SK-N-SH (cell line): Measurements from ENCODE around the gene CDH9. TPM values are rescaled to one million over a fixed set of nuclear protein-coding genes. Genes with fewer than 3 reads are reported as not detected.

Source experiments
- CTCF ChIA-PET: fragments of 300-600, 350-600 bp; formaldehyde crosslinking; extraction: SDS; loops from one replicate; lab custom pipeline; 2021; lab: Yijun Ruan, JAX
- POLR2A ChIA-PET: fragments of 350-600 bp; sonication (Branson Sonifier 250); formaldehyde crosslinking; extraction: SDS; loops from one replicate; lab custom pipeline; 2020; ENCODE audit warnings: antibody characterized with exemption, inconsistent platforms; lab: Yijun Ruan, JAX
- DNase-seq: peaks from one replicate; pipeline ENCODE4 v3.0.0; 2012
- H2AFZ ChIP-seq: fragments of 200-600 bp; sonication (generic); 2 replicates; pipeline ENCODE4 v1.8.1; 2016; ENCODE audit warnings: antibody characterized with exemption, mild to moderate bottlenecking, low read depth
- H3F3A ChIP-seq: fragments of 200-600 bp; sonication (generic); replicated peaks from 2 replicates; pipeline ENCODE3; 2016; ENCODE audit warnings: antibody characterized with exemption, mild to moderate bottlenecking; ENCODE audit not compliant: insufficient read depth
- H3K27ac ChIP-seq, 2 experiments: fragments of 200-500 bp in 1 of 2; fragments of 200-600 bp in 1 of 2; sonication (Bioruptor generic) in 1 of 2; sonication (generic), shearing (Covaris generic) in 1 of 2; 2 replicates each; pipeline versions ENCODE4 v1.5.1 to v1.6.1; 2014 to 2016; ENCODE audit warnings: low read depth in 2 of 2, inconsistent platforms in 1 of 2, low read length in 1 of 2, mild to moderate bottlenecking in 1 of 2, mixed read lengths in 1 of 2
- H3K27me3 ChIP-seq: fragments of 200-600 bp; sonication (generic), shearing (Covaris generic); 2 replicates; pipeline ENCODE4 v1.6.1; 2016; ENCODE audit warnings: mixed run types; ENCODE audit not compliant: insufficient read depth
- H3K36me3 ChIP-seq, 2 experiments: fragments of 200-500 bp in 1 of 2; fragments of 200-600 bp in 1 of 2; sonication (Bioruptor generic) in 1 of 2; sonication (generic) in 1 of 2; replicated peaks in 1 of 2; 2 replicates each; pipeline versions ENCODE3 to v1.5.1; 2014 to 2016; ENCODE audit warnings: low read length in 1 of 2, mild to moderate bottlenecking in 1 of 2; ENCODE audit not compliant: insufficient read depth in 2 of 2, control insufficient read depth in 1 of 2
- H3K4me1 ChIP-seq, 2 experiments: fragments of 200-500 bp in 1 of 2; fragments of 200-600 bp in 1 of 2; sonication (Bioruptor generic) in 1 of 2; sonication (generic), shearing (Covaris generic) in 1 of 2; 2 replicates each; pipeline versions ENCODE4 v1.5.1 to v1.6.1; 2014 to 2016; ENCODE audit warnings: low read depth in 1 of 2, low read length in 1 of 2, mixed run types in 1 of 2; ENCODE audit not compliant: insufficient read depth in 2 of 2, control insufficient read depth in 1 of 2
- H3K4me2 ChIP-seq: fragments of 200-600 bp; sonication (generic), shearing (Covaris generic); 2 replicates; pipeline ENCODE4 v1.6.1; 2017; ENCODE audit warnings: mixed run types
- H3K4me3 ChIP-seq, 2 experiments: fragments of 200-500 bp in 1 of 2; fragments of 200-600 bp in 1 of 2; sonication (Bioruptor generic) in 1 of 2; sonication (generic), shearing (Covaris generic) in 1 of 2; 2 replicates each; pipeline versions ENCODE4 v1.5.1 to v1.8.1; 2014 to 2016; ENCODE audit warnings: low read depth in 2 of 2, inconsistent platforms in 1 of 2, low read length in 1 of 2, mild to moderate bottlenecking in 1 of 2, mixed read lengths in 1 of 2, moderate library complexity in 1 of 2
- H3K79me2 ChIP-seq: fragments of 200-600 bp; sonication (generic); 2 replicates; pipeline ENCODE4 v1.8.1; 2017; ENCODE audit warnings: mild to moderate bottlenecking; ENCODE audit not compliant: insufficient read depth
- H3K9ac ChIP-seq: fragments of 200-600 bp; sonication (generic); 2 replicates; pipeline ENCODE4 v1.6.1; 2017; ENCODE audit warnings: mixed run types
- H3K9me2 ChIP-seq: fragments of 200-600 bp; sonication (generic); 2 replicates; pipeline ENCODE4 v1.6.1; 2017; ENCODE audit warnings: mixed run types
- H3K9me3 ChIP-seq: fragments of 200-600 bp; sonication (generic); 2 replicates; pipeline ENCODE4 v1.6.1; 2017; ENCODE audit warnings: mixed run types, mild to moderate bottlenecking, moderate library complexity
- H4K20me1 ChIP-seq: fragments of 200-600 bp; sonication (generic); 2 replicates; pipeline ENCODE4 v1.6.1; 2017; ENCODE audit warnings: mild to moderate bottlenecking, mixed run types; ENCODE audit not compliant: insufficient read depth
- EP300 ChIP-seq, 2 experiments: IDR thresholded peaks; 2 replicates each; pipeline versions ENCODE4 v1.4.0 to v1.6.1; 2012; ENCODE audit warnings: borderline replicate concordance in 1 of 2, low read depth in 1 of 2, low read length in 1 of 2
- EZH2phosphoT487 ChIP-seq: fragments of 200-600 bp; sonication (generic); IDR thresholded peaks from 2 replicates; pipeline ENCODE4 v1.6.1; 2017; ENCODE audit warnings: low read depth, mixed run types, mild to moderate bottlenecking, antibody characterized with exemption, moderate library complexity, borderline replicate concordance
- FOSL2 ChIP-seq: IDR thresholded peaks from 2 replicates; pipeline ENCODE4 v1.4.0; 2012; ENCODE audit warnings: low read depth, mild to moderate bottlenecking, moderate library complexity, borderline replicate concordance
- GATA2 ChIP-seq: sonication (generic); formaldehyde crosslinking; IDR thresholded peaks from 2 replicates; pipeline ENCODE4 v1.5.0; 2020; ENCODE audit warnings: mild to moderate bottlenecking, missing genetic modification reagents
- JUND ChIP-seq: IDR thresholded peaks from 2 replicates; pipeline ENCODE4 v1.4.0; 2012
- MEF2A ChIP-seq: IDR thresholded peaks from 2 replicates; pipeline ENCODE4 v1.4.0; 2012; ENCODE audit warnings: low read depth, borderline replicate concordance
- MXI1 ChIP-seq: IDR thresholded peaks from 2 replicates; pipeline ENCODE4 v1.6.1; 2012; ENCODE audit warnings: mild to moderate bottlenecking, low read depth, low read length, improper control_type of control experiment
- RCOR1 ChIP-seq: fragments of 150-350 bp; IDR thresholded peaks from 2 replicates; pipeline ENCODE4 v1.6.1; 2017; ENCODE audit warnings: antibody characterized with exemption, low read length
- RXRA ChIP-seq: IDR thresholded peaks from 2 replicates; pipeline ENCODE4 v1.4.0; 2012; ENCODE audit warnings: low read depth, mild to moderate bottlenecking, borderline replicate concordance
- SIN3A ChIP-seq: IDR thresholded peaks from 2 replicates; pipeline ENCODE4 v1.6.1; 2012; ENCODE audit warnings: low read depth, mild to moderate bottlenecking, low read length, moderate library complexity, borderline replicate concordance
- SMC3 ChIP-seq: IDR thresholded peaks from 2 replicates; pipeline ENCODE4 v1.6.1; 2012; ENCODE audit warnings: low read depth, low read length, improper control_type of control experiment
- TAF1 ChIP-seq: IDR thresholded peaks from 2 replicates; pipeline ENCODE4 v1.6.1; 2012; ENCODE audit warnings: low read depth, mild to moderate bottlenecking, low read length, moderate library complexity, borderline replicate concordance
- TCF12 ChIP-seq: IDR thresholded peaks from 2 replicates; pipeline ENCODE4 v1.4.0; 2012
- WGBS: methylation state at CpG from one replicate; pipeline ENCODE4 v1.1.6; 2017; ENCODE audit warnings: low lambda C conversion rate; 5-methylcytosine and 5-hydroxymethylcytosine counted together
- polyA plus RNA-seq, 3 experiments: library from polyadenylated mRNA; depleted of rRNA; stranded (reverse); fragments of >200 nt; gene quantifications; 2 replicates each; pipeline ENCODE4 v1.2.3, GENCODE V29; 2012
- TF ChIP-seq, protein P1 (sequence below): IDR thresholded peaks from 2 replicates; pipeline ENCODE4 v1.4.0; 2012; ENCODE audit warnings: low read depth, borderline replicate concordance
- TF ChIP-seq, protein P2 (sequence below): fragments of 150-350 bp; IDR thresholded peaks from 2 replicates; pipeline ENCODE4 v1.6.1; 2016; ENCODE audit warnings: mild to moderate bottlenecking, low read depth, low read length
- TF ChIP-seq, protein P3 (sequence below): IDR thresholded peaks from 2 replicates; pipeline ENCODE4; 2012
- TF ChIP-seq, protein P4 (sequence below): fragments of 200-600 bp; sonication (generic); IDR thresholded peaks from 2 replicates; pipeline ENCODE4 v1.6.1; 2017; ENCODE audit warnings: antibody characterized with exemption, mild to moderate bottlenecking, moderate library complexity
- TF ChIP-seq, protein P5 (sequence below): IDR thresholded peaks from 2 replicates; pipeline ENCODE4 v1.6.1; 2012; ENCODE audit warnings: mild to moderate bottlenecking, low read depth, low read length, moderate library complexity

The CDH9 gene
- polyA plus RNA-seq, 1 of the 3 experiments (the other 2 are of a cell fraction), result not detected

DNA sequence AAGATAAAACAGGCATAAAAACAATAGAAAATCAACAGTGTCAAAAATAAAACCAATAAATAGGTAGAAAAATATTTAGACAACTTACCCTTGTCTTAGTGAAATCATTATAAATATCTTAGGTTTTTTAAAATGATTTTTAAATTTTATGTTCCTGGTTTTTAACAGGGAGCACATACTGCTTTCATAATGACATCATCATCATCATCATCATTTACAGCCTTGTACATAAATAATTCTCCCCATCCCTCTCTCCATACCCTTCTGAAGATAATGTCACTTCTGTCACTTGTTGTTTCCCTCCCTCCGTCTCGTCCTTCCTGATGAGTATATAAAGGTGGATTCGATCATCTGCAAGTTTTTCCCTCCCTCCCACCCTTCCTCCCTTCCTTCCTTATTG, 56.6 kb downstream of the CDH9 start:
- Histone ChIP-seq H3K9ac (no peak overlapping the region), H3K36me3 (no peaks in the 10 kb centered on the region), H3K9me2 (no peaks in the 10 kb centered on the region), H3K27ac (no peak overlapping the region), H3K4me2 (no peak overlapping the region), H3K27me3 (no peaks in the 10 kb centered on the region), H2AFZ (no peak overlapping the region), H3K9me3 (no peaks in the 10 kb centered on the region), H3K4me1 (no peaks in the 10 kb centered on the region), H4K20me1 (no peaks in the 10 kb centered on the region), H3K79me2 (no peaks in the 10 kb centered on the region), H3K4me3 (no peak overlapping the region), H3F3A (no peaks in the 10 kb centered on the region)
- POLR2A ChIA-PET, result no interaction called here
- no peak for TF ChIP-seq FOSL2
- no peak for TF ChIP-seq EZH2phosphoT487
- TF ChIP-seq, protein P1, sequence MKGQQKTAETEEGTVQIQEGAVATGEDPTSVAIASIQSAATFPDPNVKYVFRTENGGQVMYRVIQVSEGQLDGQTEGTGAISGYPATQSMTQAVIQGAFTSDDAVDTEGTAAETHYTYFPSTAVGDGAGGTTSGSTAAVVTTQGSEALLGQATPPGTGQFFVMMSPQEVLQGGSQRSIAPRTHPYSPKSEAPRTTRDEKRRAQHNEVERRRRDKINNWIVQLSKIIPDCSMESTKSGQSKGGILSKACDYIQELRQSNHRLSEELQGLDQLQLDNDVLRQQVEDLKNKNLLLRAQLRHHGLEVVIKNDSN, result no peak
- TF ChIP-seq, protein P2, sequence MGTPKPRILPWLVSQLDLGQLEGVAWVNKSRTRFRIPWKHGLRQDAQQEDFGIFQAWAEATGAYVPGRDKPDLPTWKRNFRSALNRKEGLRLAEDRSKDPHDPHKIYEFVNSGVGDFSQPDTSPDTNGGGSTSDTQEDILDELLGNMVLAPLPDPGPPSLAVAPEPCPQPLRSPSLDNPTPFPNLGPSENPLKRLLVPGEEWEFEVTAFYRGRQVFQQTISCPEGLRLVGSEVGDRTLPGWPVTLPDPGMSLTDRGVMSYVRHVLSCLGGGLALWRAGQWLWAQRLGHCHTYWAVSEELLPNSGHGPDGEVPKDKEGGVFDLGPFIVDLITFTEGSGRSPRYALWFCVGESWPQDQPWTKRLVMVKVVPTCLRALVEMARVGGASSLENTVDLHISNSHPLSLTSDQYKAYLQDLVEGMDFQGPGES, result no peak
- no peak for TF ChIP-seq SMC3
- TF ChIP-seq, protein P3, sequence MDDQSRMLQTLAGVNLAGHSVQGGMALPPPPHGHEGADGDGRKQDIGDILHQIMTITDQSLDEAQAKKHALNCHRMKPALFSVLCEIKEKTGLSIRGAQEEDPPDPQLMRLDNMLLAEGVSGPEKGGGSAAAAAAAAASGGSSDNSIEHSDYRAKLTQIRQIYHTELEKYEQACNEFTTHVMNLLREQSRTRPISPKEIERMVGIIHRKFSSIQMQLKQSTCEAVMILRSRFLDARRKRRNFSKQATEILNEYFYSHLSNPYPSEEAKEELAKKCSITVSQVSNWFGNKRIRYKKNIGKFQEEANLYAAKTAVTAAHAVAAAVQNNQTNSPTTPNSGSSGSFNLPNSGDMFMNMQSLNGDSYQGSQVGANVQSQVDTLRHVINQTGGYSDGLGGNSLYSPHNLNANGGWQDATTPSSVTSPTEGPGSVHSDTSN, result no peak
- no peak for TF ChIP-seq TAF1
- TF ChIP-seq, protein P4, sequence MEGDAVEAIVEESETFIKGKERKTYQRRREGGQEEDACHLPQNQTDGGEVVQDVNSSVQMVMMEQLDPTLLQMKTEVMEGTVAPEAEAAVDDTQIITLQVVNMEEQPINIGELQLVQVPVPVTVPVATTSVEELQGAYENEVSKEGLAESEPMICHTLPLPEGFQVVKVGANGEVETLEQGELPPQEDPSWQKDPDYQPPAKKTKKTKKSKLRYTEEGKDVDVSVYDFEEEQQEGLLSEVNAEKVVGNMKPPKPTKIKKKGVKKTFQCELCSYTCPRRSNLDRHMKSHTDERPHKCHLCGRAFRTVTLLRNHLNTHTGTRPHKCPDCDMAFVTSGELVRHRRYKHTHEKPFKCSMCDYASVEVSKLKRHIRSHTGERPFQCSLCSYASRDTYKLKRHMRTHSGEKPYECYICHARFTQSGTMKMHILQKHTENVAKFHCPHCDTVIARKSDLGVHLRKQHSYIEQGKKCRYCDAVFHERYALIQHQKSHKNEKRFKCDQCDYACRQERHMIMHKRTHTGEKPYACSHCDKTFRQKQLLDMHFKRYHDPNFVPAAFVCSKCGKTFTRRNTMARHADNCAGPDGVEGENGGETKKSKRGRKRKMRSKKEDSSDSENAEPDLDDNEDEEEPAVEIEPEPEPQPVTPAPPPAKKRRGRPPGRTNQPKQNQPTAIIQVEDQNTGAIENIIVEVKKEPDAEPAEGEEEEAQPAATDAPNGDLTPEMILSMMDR, result no peak
- TF ChIP-seq, protein P5, sequence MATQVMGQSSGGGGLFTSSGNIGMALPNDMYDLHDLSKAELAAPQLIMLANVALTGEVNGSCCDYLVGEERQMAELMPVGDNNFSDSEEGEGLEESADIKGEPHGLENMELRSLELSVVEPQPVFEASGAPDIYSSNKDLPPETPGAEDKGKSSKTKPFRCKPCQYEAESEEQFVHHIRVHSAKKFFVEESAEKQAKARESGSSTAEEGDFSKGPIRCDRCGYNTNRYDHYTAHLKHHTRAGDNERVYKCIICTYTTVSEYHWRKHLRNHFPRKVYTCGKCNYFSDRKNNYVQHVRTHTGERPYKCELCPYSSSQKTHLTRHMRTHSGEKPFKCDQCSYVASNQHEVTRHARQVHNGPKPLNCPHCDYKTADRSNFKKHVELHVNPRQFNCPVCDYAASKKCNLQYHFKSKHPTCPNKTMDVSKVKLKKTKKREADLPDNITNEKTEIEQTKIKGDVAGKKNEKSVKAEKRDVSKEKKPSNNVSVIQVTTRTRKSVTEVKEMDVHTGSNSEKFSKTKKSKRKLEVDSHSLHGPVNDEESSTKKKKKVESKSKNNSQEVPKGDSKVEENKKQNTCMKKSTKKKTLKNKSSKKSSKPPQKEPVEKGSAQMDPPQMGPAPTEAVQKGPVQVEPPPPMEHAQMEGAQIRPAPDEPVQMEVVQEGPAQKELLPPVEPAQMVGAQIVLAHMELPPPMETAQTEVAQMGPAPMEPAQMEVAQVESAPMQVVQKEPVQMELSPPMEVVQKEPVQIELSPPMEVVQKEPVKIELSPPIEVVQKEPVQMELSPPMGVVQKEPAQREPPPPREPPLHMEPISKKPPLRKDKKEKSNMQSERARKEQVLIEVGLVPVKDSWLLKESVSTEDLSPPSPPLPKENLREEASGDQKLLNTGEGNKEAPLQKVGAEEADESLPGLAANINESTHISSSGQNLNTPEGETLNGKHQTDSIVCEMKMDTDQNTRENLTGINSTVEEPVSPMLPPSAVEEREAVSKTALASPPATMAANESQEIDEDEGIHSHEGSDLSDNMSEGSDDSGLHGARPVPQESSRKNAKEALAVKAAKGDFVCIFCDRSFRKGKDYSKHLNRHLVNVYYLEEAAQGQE, result no peak
- TF ChIP-seq GATA2, result no peak
- TF ChIP-seq SIN3A, result no peak
- no peak for TF ChIP-seq JUND
- TF ChIP-seq EP300 (IDR thresholded peaks at IDR 0.05; ENCODE audit: borderline replicate concordance in 1 of 2, low read depth in 1 of 2, low read length in 1 of 2), result no peak
- TF ChIP-seq RCOR1, result no peak
- no peak for TF ChIP-seq RXRA
- no peak for TF ChIP-seq MEF2A
- no peak for TF ChIP-seq MXI1
- no peak for TF ChIP-seq TCF12
- CTCF ChIA-PET, result no interaction called here
- WGBS, result 2% methylated on average over 3 of the region's 3 CpGs
- no peak for DNase-seq
